Measurements from ENCODE around the gene ERCC6.

DNA sequence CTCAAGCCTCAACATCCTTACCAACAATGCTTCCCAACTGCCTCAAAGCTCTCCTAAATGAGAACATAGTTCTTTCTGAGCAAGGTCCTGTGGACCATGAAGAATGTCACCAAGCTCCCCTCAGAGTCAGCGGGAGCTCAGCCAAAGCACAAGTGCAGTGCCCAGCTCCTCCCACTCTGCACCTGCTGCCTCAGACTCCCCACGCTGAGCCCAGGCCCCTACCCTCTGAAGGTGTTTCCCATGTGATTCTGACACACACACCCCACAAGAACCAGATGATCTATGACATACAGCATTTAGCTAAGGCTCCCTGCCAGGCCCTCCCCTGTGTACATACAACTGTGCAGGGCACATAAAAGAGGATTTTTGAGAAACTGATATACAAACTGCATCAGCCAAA, 19.2 kb downstream of the ERCC6 start:
- TF ChIP-seq POLR2AphosphoS5 (IDR thresholded peaks at IDR 0.05; ENCODE audit: borderline replicate concordance, low read depth, low read length) (no peak), EZH2 (IDR thresholded peaks at IDR 0.05) (no peak)

Measured in SK-N-MC (cell line).